Loucy (cell line): Measurements from ENCODE around the gene PPP2R5E.
A peak's percentile ranks its signal among the peaks of the same experiment; 100 is the strongest.

Experiments used
- H2AFZ ChIP-seq: fragments of 200-600 bp; sonication (generic); 2 replicates; pipeline ENCODE4 v1.6.0; 2016; ENCODE audit warnings: antibody characterized with exemption, mild to moderate bottlenecking, low read length, moderate library complexity
- H3F3A ChIP-seq: fragments of 200-600 bp; 2 replicates; pipeline ENCODE4 v1.6.0; 2016; ENCODE audit warnings: antibody characterized with exemption, low read depth, mild to moderate bottlenecking
- H3K27me3 ChIP-seq: fragments of 200-600 bp; sonication (generic); 2 replicates; pipeline ENCODE4 v1.6.1; 2014; ENCODE audit warnings: low read length, mild to moderate bottlenecking; ENCODE audit not compliant: insufficient read depth, poor library complexity, severe bottlenecking
- H3K36me3 ChIP-seq: fragments of 200-600 bp; sonication (generic); 2 replicates; pipeline ENCODE4 v1.6.1; 2016; ENCODE audit warnings: low read length; ENCODE audit not compliant: insufficient read depth
- H3K4me1 ChIP-seq: fragments of 200-600 bp; sonication (generic); 2 replicates; pipeline ENCODE4 v1.5.1; 2014; ENCODE audit warnings: low read length, mild to moderate bottlenecking; ENCODE audit not compliant: insufficient read depth, poor library complexity, severe bottlenecking
- H3K4me2 ChIP-seq: fragments of 200-600 bp; sonication (generic); 2 replicates; pipeline ENCODE4 v1.6.0; 2014; ENCODE audit warnings: antibody characterized with exemption, low read length, low read depth, mild to moderate bottlenecking; ENCODE audit not compliant: poor library complexity, severe bottlenecking
- H3K4me3 ChIP-seq: fragments of 200-600 bp; sonication (generic); 2 replicates; pipeline ENCODE4 v1.5.1; 2014; ENCODE audit warnings: low read length, mild to moderate bottlenecking, mixed read lengths; ENCODE audit not compliant: poor library complexity, severe bottlenecking
- H3K79me2 ChIP-seq: fragments of 200-600 bp; sonication (generic); 2 replicates; pipeline ENCODE4 v1.6.1; 2014; ENCODE audit warnings: low read length; ENCODE audit not compliant: insufficient read depth
- H3K9ac ChIP-seq: fragments of 200-600 bp; sonication (generic); 2 replicates; pipeline ENCODE4 v1.6.0; 2014; ENCODE audit warnings: mild to moderate bottlenecking, low read depth, low read length, moderate library complexity; ENCODE audit not compliant: poor library complexity, severe bottlenecking
- H3K9me2 ChIP-seq: fragments of 200-600 bp; sonication (generic); replicated peaks from 2 replicates; pipeline ENCODE4 v1.6.1; 2016; ENCODE audit warnings: low read depth, low read length, mixed read lengths
- H3K9me3 ChIP-seq: fragments of 200-600 bp; sonication (generic); 2 replicates; pipeline ENCODE4 v1.6.1; 2014; ENCODE audit warnings: mild to moderate bottlenecking, antibody characterized with exemption, low read length, low read depth; ENCODE audit not compliant: insufficient read depth
- H4K20me1 ChIP-seq: fragments of 200-600 bp; sonication (generic); 2 replicates; pipeline ENCODE4 v1.6.0; 2014; ENCODE audit warnings: antibody characterized with exemption, low read length, mild to moderate bottlenecking; ENCODE audit not compliant: insufficient read depth, poor library complexity, severe bottlenecking
- EZH2phosphoT487 ChIP-seq: fragments of 200-600 bp; IDR thresholded peaks from 2 replicates; pipeline ENCODE4 v1.6.1; 2018; ENCODE audit warnings: antibody characterized with exemption, mild to moderate bottlenecking, moderate library complexity, borderline replicate concordance
- TF ChIP-seq, protein P1 (sequence below): fragments of 200-600 bp; sonication (generic); conservative IDR thresholded peaks from 2 replicates; pipeline ENCODE4 v1.5.1; 2014; ENCODE audit warnings: mild to moderate bottlenecking, antibody characterized with exemption, low read length

The PPP2R5E gene

GRCh38 chr14:63443988-63444387 lies 99.2 kb downstream of the PPP2R5E start:
- TF ChIP-seq, protein P1, sequence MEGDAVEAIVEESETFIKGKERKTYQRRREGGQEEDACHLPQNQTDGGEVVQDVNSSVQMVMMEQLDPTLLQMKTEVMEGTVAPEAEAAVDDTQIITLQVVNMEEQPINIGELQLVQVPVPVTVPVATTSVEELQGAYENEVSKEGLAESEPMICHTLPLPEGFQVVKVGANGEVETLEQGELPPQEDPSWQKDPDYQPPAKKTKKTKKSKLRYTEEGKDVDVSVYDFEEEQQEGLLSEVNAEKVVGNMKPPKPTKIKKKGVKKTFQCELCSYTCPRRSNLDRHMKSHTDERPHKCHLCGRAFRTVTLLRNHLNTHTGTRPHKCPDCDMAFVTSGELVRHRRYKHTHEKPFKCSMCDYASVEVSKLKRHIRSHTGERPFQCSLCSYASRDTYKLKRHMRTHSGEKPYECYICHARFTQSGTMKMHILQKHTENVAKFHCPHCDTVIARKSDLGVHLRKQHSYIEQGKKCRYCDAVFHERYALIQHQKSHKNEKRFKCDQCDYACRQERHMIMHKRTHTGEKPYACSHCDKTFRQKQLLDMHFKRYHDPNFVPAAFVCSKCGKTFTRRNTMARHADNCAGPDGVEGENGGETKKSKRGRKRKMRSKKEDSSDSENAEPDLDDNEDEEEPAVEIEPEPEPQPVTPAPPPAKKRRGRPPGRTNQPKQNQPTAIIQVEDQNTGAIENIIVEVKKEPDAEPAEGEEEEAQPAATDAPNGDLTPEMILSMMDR: no peak
- no peak for TF ChIP-seq EZH2phosphoT487

GRCh38 chr14:63443361-63443760 lies 99.8 kb downstream of the PPP2R5E start:
- Histone ChIP-seq H3K9ac (no peak overlapping the region), H2AFZ (no peak overlapping the region), H3K36me3 (peaks cover 4% of the 10 kb centered on the region; the same call in 1 of the 2 replicates), H4K20me1 (peaks cover 16% of the 10 kb centered on the region), H3K4me3 (no peak overlapping the region), H3F3A (no peaks in the 10 kb centered on the region), H3K9me3 (no peaks in the 10 kb centered on the region), H3K4me2 (no peak overlapping the region), H3K27me3 (no peaks in the 10 kb centered on the region), H3K9me2 (no peaks in the 10 kb centered on the region), H3K79me2 (peaks cover 72% of the 10 kb centered on the region), H3K4me1 (peaks cover 6% of the 10 kb centered on the region)
- TF ChIP-seq, protein P1: no peak
- TF ChIP-seq EZH2phosphoT487: no peak

More at GRCh38 chr14:63443988-63444387, 99.2 kb downstream of the PPP2R5E start:
- Histone ChIP-seq H3K36me3 (peaks cover 4% of the 10 kb centered on the region; the same call in 1 of the 2 replicates), H3K9me3 (no peaks in the 10 kb centered on the region), H3K4me3 (no peak overlapping the region), H4K20me1 (peaks cover 16% of the 10 kb centered on the region), H3K27me3 (no peaks in the 10 kb centered on the region), H2AFZ (no peak overlapping the region), H3K9me2 (no peaks in the 10 kb centered on the region), H3F3A (no peaks in the 10 kb centered on the region), H3K9ac (no peak overlapping the region), H3K4me2 (no peak overlapping the region), H3K4me1 (no peaks in the 10 kb centered on the region), H3K79me2 (peaks cover 72% of the 10 kb centered on the region)

GRCh38 chr14:63438065-63438757 lies 105.0 kb downstream of the PPP2R5E start:
- Histone ChIP-seq H3K27me3 (no peaks in the 10 kb centered on the region), H3F3A (no peaks in the 10 kb centered on the region), H3K4me2 (peak overlapping the region; percentile 61), H3K4me1 (peaks cover 37% of the 10 kb centered on the region), H3K9ac (peak overlapping the region; percentile 18), H2AFZ (no peak overlapping the region), H3K79me2 (peaks cover 82% of the 10 kb centered on the region), H3K9me3 (no peaks in the 10 kb centered on the region), H3K36me3 (0 out of 2 replicates have a peak, but pooled peaks cover 2% of the 10 kb centered on the region), H3K9me2 (no peaks in the 10 kb centered on the region), H4K20me1 (peaks cover 7% of the 10 kb centered on the region), H3K4me3 (peak overlapping the region; percentile 55)
- no peak for TF ChIP-seq EZH2phosphoT487
- TF ChIP-seq, protein P1: peak; percentile 61
